Ovary (tissue), 3 donors: ENCODE data around the gene ZNF277.

Experiments used
- CTCF ChIP-seq, 3 donors: fragments of 450-650 bp in 2 of 3; fragments of 200-600 bp in 1 of 3; IDR thresholded peaks; one replicate each; pipeline versions ENCODE4 v1.5.1 to v1.8.0; 2016 to 2022; ENCODE audit warnings: antibody characterized with exemption in 3 of 3, mild to moderate bottlenecking in 1 of 3
- POLR2A ChIP-seq: fragments of 450-650 bp; IDR thresholded peaks from one replicate; pipeline ENCODE4 v1.6.1; 2017; ENCODE audit warnings: antibody characterized with exemption, mild to moderate bottlenecking, moderate library complexity
- donor health status: DM: no; HTN: no; CAD: no.

GRCh38 chr7:112257073-112257472 is 50.6 kb downstream of the ZNF277 start:
- no peak for TF ChIP-seq CTCF (IDR thresholded peaks at IDR 0.05)
- no peak for TF ChIP-seq POLR2A
